HFFc6 (cell line): Measurements from ENCODE around the gene SLC25A29. TPM values are rescaled to one million over a fixed set of nuclear protein-coding genes. Genes with fewer than 3 reads are reported as not detected.

Experiments used
- DNase-seq: peaks from one replicate; pipeline ENCODE4 v3.0.0-alpha.2; 2018
- H3K27ac Mint-ChIP-seq: 2 replicates; pipeline ENCODE4 v1.8.0; 2020; ENCODE audit warnings: mild to moderate bottlenecking, mixed read lengths
- H3K27me3 Mint-ChIP-seq: 2 replicates; pipeline ENCODE4 v1.8.0; 2021; ENCODE audit warnings: mild to moderate bottlenecking, moderate library complexity, mixed read lengths; ENCODE audit not compliant: insufficient read depth
- H3K36me3 Mint-ChIP-seq: 2 replicates; pipeline ENCODE4 v1.8.0; 2021; ENCODE audit warnings: low read depth, mixed read lengths
- H3K4me1 Mint-ChIP-seq: 2 replicates; pipeline ENCODE4 v1.8.0; 2020; ENCODE audit warnings: low read depth, mixed read lengths
- H3K4me3 Mint-ChIP-seq: 2 replicates; pipeline ENCODE4 v1.8.0; 2020; ENCODE audit warnings: mild to moderate bottlenecking, moderate library complexity, mixed read lengths
- H3K9me3 Mint-ChIP-seq: 2 replicates; pipeline ENCODE4 v1.8.0; 2020; ENCODE audit warnings: mild to moderate bottlenecking, mixed read lengths
- CTCF ChIP-seq: fragments of 200-600 bp; sonication (generic); IDR thresholded peaks from 2 replicates; pipeline ENCODE4 v1.5.0; 2021; ENCODE audit warnings: antibody characterized with exemption, mild to moderate bottlenecking
- total RNA-seq, 6 experiments: library from RNA; stranded (reverse); fragmentation: NEBNext Ultra II Directional; extraction: Animal tissue kit (Norgen Biotek cat#: 25700); gene quantifications; 2 replicates in 1 of 6; 3 replicates in 5 of 6; pipeline ENCODE4 v1.2.3, GENCODE V29; 2021

SLC25A29 gene
- total RNA-seq, 6 experiments from 2014 or later: 6.5 to 8.6 (median 7.7) TPM

GRCh38 chr14:100320157-100320856, 14.1 kb upstream of the SLC25A29 start:
- Mint-ChIP-seq H3K4me1 (no peaks in the 10 kb centered on the region), H3K4me3 (no peak overlapping the region), H3K27me3 (peaks cover 7% of the 10 kb centered on the region), H3K9me3 (no peaks in the 10 kb centered on the region), H3K27ac (no peak overlapping the region), H3K36me3 (no peaks in the 10 kb centered on the region)
- no peak for TF ChIP-seq CTCF
- DNase-seq: no peak

GRCh38 chr14:100317912-100318808, 11.9 kb upstream of the SLC25A29 start:
- DNase-seq: no peak
- Mint-ChIP-seq H3K4me1 (no peaks in the 10 kb centered on the region), H3K36me3 (no peaks in the 10 kb centered on the region), H3K27me3 (peaks cover 5% of the 10 kb centered on the region), H3K27ac (no peak overlapping the region; the same call in 1 of the 2 replicates), H3K4me3 (peak overlapping the region; percentile 41; the same call in 1 of the 2 replicates), H3K9me3 (no peaks in the 10 kb centered on the region)
- TF ChIP-seq CTCF: peak; percentile 85

GRCh38 chr14:100317389-100317788, 11.1 kb upstream of the SLC25A29 start:
- no peaks in the 10 kb centered on the region for H3K4me1 Mint-ChIP-seq
- peak overlapping the region; percentile 41; the same call in 1 of the 2 replicates for H3K4me3 Mint-ChIP-seq
- TF ChIP-seq CTCF: no peak
- DNase-seq: no peak
- H3K36me3 Mint-ChIP-seq: no peaks in the 10 kb centered on the region
- no peaks in the 10 kb centered on the region for H3K9me3 Mint-ChIP-seq
- no peak overlapping the region for H3K27ac Mint-ChIP-seq
- H3K27me3 Mint-ChIP-seq: peaks cover 7% of the 10 kb centered on the region

- no peak for DNase-seq
- Mint-ChIP-seq H3K4me1 (no peaks in the 10 kb centered on the region), H3K4me3 (no peak overlapping the region), H3K27ac (no peak overlapping the region), H3K9me3 (no peaks in the 10 kb centered on the region), H3K36me3 (no peaks in the 10 kb centered on the region), H3K27me3 (peaks cover 11% of the 10 kb centered on the region)
- no peak for TF ChIP-seq CTCF
Measured at GRCh38 chr14:100314724-100315123, 8.5 kb upstream of the SLC25A29 start.

GRCh38 chr14:100313464-100314230, 7.4 kb upstream of the SLC25A29 start:
- Mint-ChIP-seq H3K9me3 (no peaks in the 10 kb centered on the region), H3K36me3 (no peaks in the 10 kb centered on the region), H3K4me1 (no peaks in the 10 kb centered on the region), H3K27ac (no peak overlapping the region), H3K27me3 (peaks cover 14% of the 10 kb centered on the region), H3K4me3 (no peak overlapping the region)
- TF ChIP-seq CTCF: no peak
- DNase-seq: no peak
